ENCODE results near the gene EFCAB6. TPM values are rescaled to one million over a fixed set of nuclear protein-coding genes. Genes with fewer than 3 reads are reported as not detected.

EFCAB6 gene
- total RNA-seq, 4 donors from 2014 or later = 0.35 to 4.4 (median 0.94) TPM; not detected in 1

- Histone ChIP-seq H3K4me3 (no peak overlapping the region), H3K36me3 (no peaks in the 10 kb centered on the region), H3K9me3 (no peaks in the 10 kb centered on the region), H3K27ac (no peak overlapping the region), H3K27me3 (no peaks in the 10 kb centered on the region), H3K4me1 (no peaks in the 10 kb centered on the region)
- peak in 2 of 3 donors; percentile 22 to 23 for DNase-seq
- TF ChIP-seq CTCF (IDR thresholded peaks at IDR 0.05) (no peak), POLR2A (IDR thresholded peaks at IDR 0.05) (no peak)
Measured at GRCh38 chr22:43849731-43850130, 37.6 kb upstream of the EFCAB6 start.

- peak in 2 of 3 donors; percentile 39 to 42 for DNase-seq
- H3K9me3 ChIP-seq = no peaks in the 10 kb centered on the region
- H3K4me1 ChIP-seq = no peaks in the 10 kb centered on the region
- H3K27me3 ChIP-seq = no peaks in the 10 kb centered on the region
- TF ChIP-seq POLR2A (IDR thresholded peaks at IDR 0.05) = no peak
- TF ChIP-seq CTCF (IDR thresholded peaks at IDR 0.05) = peak in 1 of 6 experiments; percentile 9
- H3K27ac ChIP-seq = no peak overlapping the region
- no peak overlapping the region for H3K4me3 ChIP-seq
- no peaks in the 10 kb centered on the region for H3K36me3 ChIP-seq
Measured at GRCh38 chr22:43848366-43849171, 36.5 kb upstream of the EFCAB6 start.

GRCh38 chr22:43847376-43848289 is 35.5 kb upstream of the EFCAB6 start:
- no peak overlapping the region for H3K4me3 ChIP-seq
- no peaks in the 10 kb centered on the region for H3K9me3 ChIP-seq
- TF ChIP-seq CTCF (IDR thresholded peaks at IDR 0.05) (no peak), POLR2A (IDR thresholded peaks at IDR 0.05) (no peak)
- DNase-seq = peak in 2 of 3 donors; percentile 9 to 37
- no peaks in the 10 kb centered on the region for H3K27me3 ChIP-seq
- no peak overlapping the region for H3K27ac ChIP-seq
- no peaks in the 10 kb centered on the region for H3K36me3 ChIP-seq
- H3K4me1 ChIP-seq = no peaks in the 10 kb centered on the region

- DNase-seq = peak in 1 of 3 donors; percentile 14
- no peaks in the 10 kb centered on the region for H3K9me3 ChIP-seq
Measured at GRCh38 chr22:43846966-43847365, 34.9 kb upstream of the EFCAB6 start.

More at GRCh38 chr22:43846966-43847365, 34.9 kb upstream of the EFCAB6 start:
- no peak overlapping the region for H3K27ac ChIP-seq
- no peak overlapping the region for H3K4me3 ChIP-seq
- TF ChIP-seq POLR2A (IDR thresholded peaks at IDR 0.05) = no peak
- no peak for TF ChIP-seq CTCF (IDR thresholded peaks at IDR 0.05)
- H3K27me3 ChIP-seq = no peaks in the 10 kb centered on the region
- no peaks in the 10 kb centered on the region for H3K4me1 ChIP-seq
- no peaks in the 10 kb centered on the region for H3K36me3 ChIP-seq

Data from Peyer's patch (tissue), 4 donors.